ENCODE results near the gene HMBS. TPM values are rescaled to one million over a fixed set of nuclear protein-coding genes. Genes with fewer than 3 reads are reported as not detected.
"Not testable (repeated sequence)": the region's sequence is repeated elsewhere in the genome, so short reads cannot be mapped to it uniquely, and the experiment has no call there.

HMBS gene
- total RNA-seq, 4 donors from 2014 or later, result 6.7 to 18.3 (median 10.6) TPM

GRCh38 chr11:119052163-119052814 lies 32.4 kb upstream of the HMBS start:
- no peak overlapping the region for H3K27ac ChIP-seq
- H3K36me3 ChIP-seq, result peaks cover 2 to 80% (median 59%) of the 10 kb centered on the region in 3 donors
- no peak overlapping the region for H3K4me3 ChIP-seq
- H3K27me3 ChIP-seq, result no peaks in the 10 kb centered on the region
- no peaks in the 10 kb centered on the region for H3K9me3 ChIP-seq
- DNase-seq (ENCODE audit: low spot score in 2 of 2), result no peak
- TF ChIP-seq POLR2A (IDR thresholded peaks at IDR 0.05) (no peak), EP300 (IDR thresholded peaks at IDR 0.05) (no peak), CTCF (IDR thresholded peaks at IDR 0.05) (no peak)
- H3K4me1 ChIP-seq, result peaks cover 0 to 17% (median 7%) of the 10 kb centered on the region in 4 donors
- WGBS, 2 donors, result 92 to 94% methylated on average over 23 of the region's 23 CpGs

GRCh38 chr11:119054418-119054817 lies 30.3 kb upstream of the HMBS start:
- no peak for DNase-seq (ENCODE audit: low spot score in 2 of 2)
- Histone ChIP-seq H3K4me3 (no peak overlapping the region), H3K27ac (no peak overlapping the region), H3K27me3 (no peaks in the 10 kb centered on the region), H3K36me3 (peaks cover 0 to 58% (median 39%) of the 10 kb centered on the region in 3 donors), H3K9me3 (no peaks in the 10 kb centered on the region), H3K4me1 (peaks cover 0 to 26% (median 15%) of the 10 kb centered on the region in 4 donors)
- TF ChIP-seq EP300 (IDR thresholded peaks at IDR 0.05) (no peak), CTCF (IDR thresholded peaks at IDR 0.05) (no peak), POLR2A (IDR thresholded peaks at IDR 0.05) (no peak)
- WGBS, 2 donors, result 88 to 92% methylated on average over 7 to 10 of the region's 10 CpGs

GRCh38 chr11:119055901-119056300 lies 28.8 kb upstream of the HMBS start:
- 29 to 30% methylated on average over 6 of the region's 6 CpGs for WGBS, 2 donors
- peaks cover 0 to 44% (median 37%) of the 10 kb centered on the region in 3 donors for H3K36me3 ChIP-seq
- peak overlapping the region in 3 of 4 donors; percentile 91 to 96 (median 91) for H3K27ac ChIP-seq
- H3K9me3 ChIP-seq, result no peaks in the 10 kb centered on the region
- H3K4me3 ChIP-seq, result peak overlapping the region; percentile 91 to 99 (median 96)
- TF ChIP-seq CTCF (IDR thresholded peaks at IDR 0.05) (no peak), EP300 (IDR thresholded peaks at IDR 0.05) (no peak), POLR2A (IDR thresholded peaks at IDR 0.05) (no peak)
- no peaks in the 10 kb centered on the region for H3K27me3 ChIP-seq
- H3K4me1 ChIP-seq, result peaks cover 0 to 26% (median 15%) of the 10 kb centered on the region in 4 donors
- no peak for DNase-seq (ENCODE audit: low spot score in 2 of 2)

GRCh38 chr11:119056421-119056999 lies 28.2 kb upstream of the HMBS start:
- peaks cover 0 to 38% (median 32%) of the 10 kb centered on the region in 3 donors for H3K36me3 ChIP-seq
- peaks cover 0 to 26% (median 15%) of the 10 kb centered on the region in 4 donors for H3K4me1 ChIP-seq
- peak overlapping the region; percentile 91 to 99 (median 96) for H3K4me3 ChIP-seq
- WGBS, 2 donors, result 0 to 1% methylated on average over 17 to 27 of the region's 48 CpGs
- H3K27ac ChIP-seq, result peak overlapping the region; percentile 78 to 96 (median 91)
- H3K27me3 ChIP-seq, result no peaks in the 10 kb centered on the region
- TF ChIP-seq POLR2A (IDR thresholded peaks at IDR 0.05) (no peak), EP300 (IDR thresholded peaks at IDR 0.05) (no peak)
- no peak for DNase-seq (ENCODE audit: low spot score in 2 of 2)
- no peaks in the 10 kb centered on the region for H3K9me3 ChIP-seq

- peaks cover 0 to 32% (median 25%) of the 10 kb centered on the region in 3 donors for H3K36me3 ChIP-seq
- peak within 1 kb of the TSS; percentile 83 to 96 (median 91) for H3K27ac ChIP-seq
- H3K4me3 ChIP-seq, result peak within 1 kb of the TSS; percentile 91 to 99 (median 96)
- 0 to 1% methylated on average over 28 to 31 of the region's 79 CpGs for WGBS, 2 donors
- DNase-seq (ENCODE audit: low spot score in 2 of 2), result peak; percentile 99
- no peaks in the 10 kb centered on the region for H3K9me3 ChIP-seq
- H3K4me1 ChIP-seq, result peaks cover 0 to 27% (median 15%) of the 10 kb centered on the region in 4 donors
- H3K27me3 ChIP-seq, result no peaks in the 10 kb centered on the region
- TF ChIP-seq EP300 (IDR thresholded peaks at IDR 0.05) (peak; percentile 75 to 79), POLR2A (IDR thresholded peaks at IDR 0.05) (peak; percentile 69 to 75), CTCF (IDR thresholded peaks at IDR 0.05) (peak in 3 of 5 experiments; percentile 9 to 50 (median 14))
Measured at GRCh38 chr11:119057000-119057769, 27.5 kb upstream of the HMBS start, which contains the start of gene HYOU1. Gene HYOU1 (minus strand): TSS chr11:119057205. CDS start chr11:119056160, 1,045 bp downstream.

GRCh38 chr11:119059128-119059527 lies 25.6 kb upstream of the HMBS start:
- WGBS, 2 donors, result 81 to 90% methylated on average over 13 to 17 of the region's 35 CpGs
- peaks cover 0 to 12% (median 9%) of the 10 kb centered on the region in 3 donors for H3K36me3 ChIP-seq
- DNase-seq (ENCODE audit: low spot score in 2 of 2); H3K9me3 ChIP-seq; H3K27me3 ChIP-seq; H3K4me3 ChIP-seq; H3K27ac ChIP-seq: not testable (repeated sequence)
- H3K4me1 ChIP-seq, result peaks cover 0 to 39% (median 15%) of the 10 kb centered on the region in 4 donors

Data from tibial nerve (tissue), 4 donors.